Erythroblast (primary cell): ENCODE data around the gene RERE.

Source experiments
- DNase-seq, 2 experiments: peaks; one replicate each; lab custom pipeline; 2025; lab: John Stamatoyannopoulos, UW
- GATA1 ChIP-seq: IDR thresholded peaks from 2 replicates; pipeline ENCODE4 v1.6.1; 2011; ENCODE audit warnings: low read depth, mild to moderate bottlenecking, control low read depth, low read length, moderate library complexity
- POLR2A ChIP-seq: IDR thresholded peaks from 2 replicates; pipeline ENCODE4 v1.6.1; 2011; ENCODE audit warnings: mild to moderate bottlenecking, low read length

Gene RERE

DNA sequence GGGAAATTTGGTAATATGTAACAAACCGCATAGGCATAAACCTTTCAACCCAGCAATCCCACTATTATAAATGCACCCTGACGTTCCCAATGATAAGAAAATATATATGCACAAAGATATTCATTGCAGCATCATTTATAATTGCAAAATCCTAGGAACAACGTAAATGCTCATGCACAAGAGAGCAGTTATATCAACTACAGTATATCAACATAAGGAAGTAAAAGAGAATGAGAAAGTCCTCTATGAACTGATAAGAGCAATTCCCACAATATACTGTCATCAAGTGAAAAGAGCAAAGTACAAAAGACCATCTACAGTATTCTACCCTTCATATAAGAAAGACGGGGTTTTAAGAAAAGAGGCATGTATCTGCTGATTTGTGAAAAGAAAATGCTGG, 269.6 kb downstream of the RERE start:
- no peak for DNase-seq
- no peak for TF ChIP-seq POLR2A
- TF ChIP-seq GATA1, result no peak

DNA sequence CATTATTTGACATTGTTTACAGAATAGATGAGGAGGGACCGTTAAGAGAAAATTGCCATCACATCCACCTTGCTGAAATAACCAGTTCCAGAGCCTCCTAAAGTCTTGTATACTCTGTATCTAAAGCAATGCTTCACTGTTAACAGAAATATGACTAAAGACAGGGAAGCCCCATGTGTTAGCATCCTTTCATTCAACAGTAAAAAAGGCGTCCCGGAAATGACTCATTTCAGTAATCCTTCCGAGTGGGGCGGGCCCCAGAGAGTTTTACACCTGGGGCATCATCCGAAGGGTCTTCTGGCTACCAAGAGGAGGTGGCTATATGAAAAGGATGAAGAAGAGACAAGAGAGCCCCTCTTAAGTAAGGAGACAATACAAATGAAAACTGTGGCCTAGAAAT, 272.4 kb downstream of the RERE start:
- DNase-seq, result no peak
- TF ChIP-seq POLR2A (no peak), GATA1 (no peak)

DNA sequence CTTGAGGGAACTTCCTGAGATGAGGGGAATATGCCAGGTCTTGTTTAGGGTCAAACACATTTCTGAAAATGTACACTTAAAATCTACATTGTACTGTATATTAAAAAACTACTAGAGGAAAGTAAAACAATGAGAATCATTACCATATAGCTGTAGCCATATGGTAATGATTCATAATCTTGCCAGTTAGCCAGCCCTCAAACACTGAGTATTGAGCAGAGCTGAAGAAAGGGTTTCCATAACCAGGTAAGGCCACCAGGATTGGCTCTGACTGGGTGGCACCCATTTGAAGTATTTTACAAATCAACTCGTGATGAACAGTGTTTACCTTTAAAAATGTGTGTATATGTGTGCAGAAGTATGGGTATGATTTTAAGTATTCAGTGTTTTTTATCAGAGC, 272.8 kb downstream of the RERE start:
- DNase-seq, result no peak
- no peak for TF ChIP-seq POLR2A
- no peak for TF ChIP-seq GATA1

DNA sequence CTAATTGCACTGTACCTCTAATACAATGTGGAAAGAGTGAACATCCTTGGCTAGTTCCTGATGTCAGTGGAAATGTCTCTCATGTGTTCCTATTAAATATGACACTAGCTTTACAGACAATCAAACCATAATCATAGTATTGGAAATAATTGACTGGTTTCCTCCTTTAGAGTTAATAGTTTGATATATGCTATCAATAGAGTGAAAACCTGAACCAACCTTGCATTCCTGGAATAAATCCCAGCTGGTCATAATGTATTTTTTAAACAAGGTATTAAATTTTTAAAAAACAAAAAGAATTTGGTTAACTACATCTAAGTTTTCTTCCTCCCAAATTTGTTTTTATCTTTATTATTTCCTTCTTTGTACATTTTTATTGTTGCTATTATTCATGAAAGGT, 273.5 kb downstream of the RERE start:
- TF ChIP-seq GATA1, result no peak
- no peak for DNase-seq

DNA sequence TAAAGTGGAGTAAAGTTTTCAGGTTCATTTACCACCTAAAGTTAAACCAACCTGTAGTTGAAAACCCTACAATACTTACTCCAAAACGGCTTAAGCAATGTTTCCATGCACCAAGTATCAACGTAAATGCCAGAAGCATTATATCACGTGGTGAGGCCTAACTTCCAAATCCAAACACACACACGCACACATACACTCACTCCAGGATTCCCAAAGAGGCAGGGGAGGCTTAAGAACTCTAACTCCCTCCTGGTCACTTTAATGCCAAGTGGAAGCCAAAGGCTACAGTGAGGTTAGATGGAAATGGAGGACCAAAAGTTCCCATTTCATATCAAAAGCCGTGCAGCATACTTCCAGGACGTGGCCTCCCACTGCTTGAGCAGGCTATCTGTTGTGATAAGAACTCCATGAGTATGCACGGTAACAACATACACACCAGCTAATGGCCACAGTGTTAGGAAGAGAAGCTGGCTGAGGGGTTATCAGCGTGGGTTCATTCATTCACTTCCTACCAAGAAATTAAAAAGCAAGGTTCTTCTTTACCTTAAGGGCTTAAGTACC, 275.4 kb downstream of the RERE start:
- TF ChIP-seq GATA1, result no peak
- TF ChIP-seq POLR2A, result no peak
- DNase-seq, result peak; percentile 73 to 89

DNA sequence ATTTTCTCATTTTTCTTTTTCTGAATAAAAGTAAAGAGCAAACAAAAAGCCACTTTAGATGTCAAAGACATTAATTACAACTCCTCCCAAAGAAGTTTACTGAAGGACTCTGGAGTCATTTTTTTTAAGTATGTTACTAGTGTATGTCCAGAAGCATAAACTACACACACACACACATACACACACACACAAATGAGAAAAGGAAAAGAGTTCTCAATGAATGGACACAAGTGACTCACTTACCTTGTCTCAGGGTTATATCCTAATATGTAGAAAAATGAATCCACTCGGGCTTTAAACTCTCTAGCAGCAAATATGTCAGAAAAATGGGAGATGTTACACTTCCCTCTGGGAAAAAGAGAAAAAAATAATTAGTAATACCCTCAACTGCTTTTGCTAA, 276.5 kb downstream of the RERE start:
- no peak for DNase-seq

DNA sequence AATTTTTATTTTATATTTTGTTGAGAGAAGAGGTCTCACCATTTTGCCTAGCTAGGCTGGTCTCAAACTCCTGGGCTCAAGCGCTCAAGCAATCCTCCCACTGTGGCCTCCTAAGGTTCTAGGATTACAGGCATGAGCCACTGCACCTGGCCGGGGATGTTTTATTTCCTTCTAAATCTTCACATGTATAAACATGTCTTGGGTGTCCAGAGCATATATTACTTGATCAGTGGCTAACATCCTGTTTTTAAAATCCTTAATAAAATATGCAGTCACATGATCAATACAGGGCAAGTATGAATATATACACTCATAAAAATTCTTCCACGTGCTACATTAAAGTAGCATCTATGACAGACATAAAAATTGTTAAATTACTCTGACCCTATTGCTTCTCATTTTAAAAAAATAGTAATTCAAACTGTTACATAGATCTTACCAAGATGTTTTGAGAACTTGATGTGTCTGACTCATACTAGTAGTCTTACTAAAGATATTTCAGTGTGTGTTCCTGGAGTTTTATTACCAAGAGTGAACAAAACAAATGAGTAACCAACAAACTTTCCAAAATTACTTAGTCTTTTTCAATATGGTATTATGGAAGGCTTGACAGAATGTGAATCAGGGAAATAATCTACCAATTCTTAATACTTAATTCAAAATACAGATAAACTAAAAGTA, 277.0 kb downstream of the RERE start:
- TF ChIP-seq GATA1, result no peak
- no peak for TF ChIP-seq POLR2A
- no peak for DNase-seq

More for the DNA sequence above, 276.5 kb downstream of the RERE start:
- no peak for TF ChIP-seq POLR2A
- no peak for TF ChIP-seq GATA1

DNA sequence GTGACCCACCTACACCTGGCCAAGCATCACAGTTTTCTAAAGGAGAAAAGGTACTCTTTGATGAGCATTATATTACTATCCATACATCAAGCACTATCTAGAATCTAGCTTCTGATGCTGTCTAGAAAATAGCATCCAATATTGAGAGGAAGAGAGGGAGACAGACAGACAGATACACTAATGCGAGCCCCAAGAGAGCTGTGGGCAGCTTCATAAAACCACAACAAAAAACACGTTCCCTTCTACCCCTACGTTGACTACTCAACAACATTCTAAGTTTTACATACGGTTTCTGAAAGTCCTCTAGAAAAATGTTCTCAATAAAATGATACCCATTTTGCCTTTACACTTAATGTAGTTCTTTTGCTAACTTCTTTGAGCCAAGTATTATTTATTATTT, 277.8 kb downstream of the RERE start:
- no peak for DNase-seq
- TF ChIP-seq POLR2A (no peak), GATA1 (no peak)

DNA sequence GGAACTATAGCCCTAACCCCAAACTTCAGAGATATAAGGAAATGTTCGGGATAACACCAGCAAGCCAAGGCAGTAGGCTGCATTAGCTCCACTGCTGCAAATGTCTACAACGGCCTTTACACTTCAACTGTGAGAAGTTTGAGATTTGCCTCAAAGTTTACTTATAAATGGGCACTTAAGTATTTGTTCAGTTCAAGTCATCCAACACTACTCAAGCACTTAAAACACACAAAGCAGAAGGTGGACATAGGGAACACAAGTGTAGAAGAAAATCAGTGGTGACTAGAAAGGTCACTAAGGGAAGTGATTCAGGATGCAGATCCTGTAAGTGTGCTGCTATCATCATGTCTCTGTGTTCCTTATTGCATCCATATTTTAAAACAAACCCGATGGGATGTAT, 278.9 kb downstream of the RERE start:
- no peak for TF ChIP-seq GATA1
- no peak for TF ChIP-seq POLR2A
- no peak for DNase-seq

DNA sequence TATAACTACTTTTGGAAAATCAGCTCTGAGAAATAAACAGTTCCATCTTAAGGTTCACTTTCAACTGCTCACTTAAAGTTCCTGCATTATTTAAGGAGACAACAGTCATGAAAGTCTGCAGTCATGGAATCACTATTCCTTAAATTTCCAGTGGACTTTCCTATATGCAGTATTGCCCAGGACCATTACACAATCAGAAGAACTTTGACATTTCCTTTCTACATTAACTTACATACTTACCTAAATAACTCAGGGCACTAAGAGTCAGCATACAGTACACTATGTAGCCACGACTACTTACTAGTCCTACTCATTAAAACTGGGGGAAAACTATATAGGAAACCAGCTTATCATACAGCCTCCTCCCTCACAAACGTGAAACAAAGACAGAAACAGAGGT, 279.4 kb downstream of the RERE start:
- DNase-seq, result no peak
- TF ChIP-seq GATA1 (no peak), POLR2A (no peak)

DNA sequence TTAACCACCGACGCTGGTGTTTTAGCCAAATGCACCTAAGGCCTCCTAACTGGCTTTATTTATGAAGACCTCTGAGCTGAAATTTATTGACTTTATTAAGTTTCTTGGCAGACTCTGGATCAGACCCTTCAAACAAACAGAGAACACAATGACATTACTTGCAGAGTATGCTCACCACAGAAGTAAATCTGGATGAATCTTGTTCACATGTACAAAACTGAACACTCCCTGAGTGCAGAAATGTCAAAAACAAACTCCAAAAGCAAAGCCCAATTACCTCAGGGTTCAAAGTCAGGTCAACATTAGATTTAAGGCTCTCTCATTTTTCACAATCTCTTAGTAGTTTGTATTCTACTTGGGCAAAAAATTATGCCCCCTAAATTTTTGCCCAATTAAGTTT, 280.9 kb downstream of the RERE start:
- no peak for DNase-seq
- TF ChIP-seq POLR2A (no peak), GATA1 (no peak)

DNA sequence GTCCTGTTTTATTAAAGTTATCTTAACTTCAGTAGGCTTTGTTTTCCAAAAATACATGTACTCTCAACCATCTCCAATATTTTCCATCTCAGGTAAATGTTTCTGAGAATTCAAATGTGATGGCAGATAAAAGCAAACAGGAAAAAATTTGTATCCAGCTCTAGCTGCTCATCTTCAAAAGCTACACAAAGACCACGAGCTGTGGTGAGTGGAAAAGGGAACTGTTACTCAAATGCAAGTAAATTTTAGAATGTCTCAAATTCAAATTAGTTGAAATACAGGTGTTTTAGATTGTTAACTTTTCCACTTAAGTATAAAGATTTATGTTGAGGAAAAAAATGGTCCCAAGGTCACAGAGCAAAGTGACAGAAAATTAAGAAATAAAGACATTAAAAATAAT, 283.5 kb downstream of the RERE start:
- DNase-seq, result no peak
- TF ChIP-seq GATA1 (no peak), POLR2A (no peak)

DNA sequence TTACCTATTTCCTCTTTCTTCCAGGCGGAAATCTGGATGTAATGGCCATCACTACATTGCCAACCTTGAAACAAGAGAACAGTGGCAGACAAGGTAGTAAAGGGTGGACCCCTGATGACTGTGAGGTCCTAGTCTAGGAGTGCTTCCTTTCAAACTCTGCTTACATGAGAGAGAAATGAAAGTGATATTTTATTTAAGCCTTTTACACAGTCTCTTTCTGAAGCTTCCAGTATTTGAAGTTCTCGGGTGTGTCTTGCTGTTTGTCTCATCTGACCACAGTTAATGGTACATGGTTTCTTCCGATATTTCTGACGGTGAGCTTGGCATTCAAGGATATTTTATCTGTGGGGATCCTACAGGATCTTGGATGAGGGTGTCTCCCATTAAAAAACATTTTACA, 284.3 kb downstream of the RERE start:
- no peak for DNase-seq
- TF ChIP-seq GATA1 (no peak), POLR2A (no peak)

DNA sequence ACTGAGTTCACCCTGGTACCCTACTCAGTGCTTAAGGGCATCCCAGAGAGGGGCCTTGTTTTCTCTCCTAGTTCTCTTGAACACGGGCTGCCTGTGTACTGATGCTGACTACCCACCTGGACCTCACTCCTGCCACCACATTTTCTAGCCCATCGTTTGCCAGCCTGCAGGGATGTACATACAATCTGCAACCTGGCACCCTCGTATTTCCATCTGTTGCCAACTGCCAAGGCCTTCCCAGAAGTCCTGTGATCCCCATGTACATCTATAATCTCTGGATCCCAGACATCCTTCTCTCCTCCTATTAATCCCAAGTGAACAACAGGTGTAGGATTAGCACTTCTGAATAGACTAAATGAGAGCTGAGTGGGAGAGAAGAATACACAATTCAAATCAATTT, 287.5 kb downstream of the RERE start:
- DNase-seq, result no peak
- no peak for TF ChIP-seq GATA1
- TF ChIP-seq POLR2A, result no peak

DNA sequence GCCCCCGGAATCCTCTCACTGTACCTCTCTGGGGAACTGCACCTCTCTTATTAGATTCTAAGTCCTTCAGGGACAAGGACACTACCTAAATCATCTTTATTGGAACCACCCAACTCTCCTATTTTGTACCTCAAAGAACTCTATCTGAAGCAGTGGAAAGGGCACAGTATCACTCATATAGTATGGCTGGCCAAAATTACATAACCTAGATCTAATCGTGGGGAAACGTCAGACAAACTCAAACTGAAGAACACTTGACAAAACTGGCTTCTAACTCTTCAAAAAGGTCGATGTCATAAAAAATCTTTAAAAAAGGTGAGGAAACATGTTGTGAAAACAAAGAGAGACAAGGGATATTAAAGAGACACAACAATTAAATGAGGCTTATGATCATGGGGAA, 289.5 kb downstream of the RERE start:
- DNase-seq, result no peak
- TF ChIP-seq POLR2A (no peak), GATA1 (no peak)
